GM12878 (cell line): ENCODE results near the gene NHEJ1.
A peak's percentile ranks its signal among the peaks of the same experiment; 100 is the strongest.

Source experiments
- BRCA1 ChIP-seq: IDR thresholded peaks from 2 replicates; pipeline ENCODE4 v1.6.1; 2011; ENCODE audit warnings: low read depth, low read length, improper control_type of control experiment
- CTCF ChIP-seq, 3 experiments: IDR thresholded peaks in 2 of 3; conservative IDR thresholded peaks in 1 of 3; 2 replicates each; pipeline ENCODE4 v1.5.1; 2011; ENCODE audit warnings: low read depth in 3 of 3, low read length in 3 of 3, mild to moderate bottlenecking in 3 of 3, control low read depth in 2 of 3, moderate library complexity in 2 of 3, inconsistent platforms in 1 of 3, mixed read lengths in 1 of 3; ENCODE audit not compliant: control insufficient read depth in 2 of 3, insufficient read depth in 1 of 3; ENCODE audit errors: extremely low read depth in 1 of 3
- MYC ChIP-seq: IDR thresholded peaks from 2 replicates; pipeline ENCODE4 v1.6.1; 2011; ENCODE audit warnings: mild to moderate bottlenecking, low read length, moderate library complexity, inconsistent platforms; ENCODE audit not compliant: insufficient read depth, insufficient replicate concordance, insufficient read length, severe bottlenecking
- POLR2A ChIP-seq: IDR thresholded peaks from 2 replicates; pipeline ENCODE4 v1.6.1; 2011; ENCODE audit warnings: low read depth, mild to moderate bottlenecking, low read length
- POLR2AphosphoS2 ChIP-seq: IDR thresholded peaks from 2 replicates; pipeline ENCODE4 v1.6.1; 2011; ENCODE audit warnings: low read depth, mild to moderate bottlenecking, low read length, improper control_type of control experiment, moderate library complexity
- RFX5 ChIP-seq: IDR thresholded peaks from 2 replicates; pipeline ENCODE4 v1.6.1; 2011; ENCODE audit warnings: low read depth, low read length, improper control_type of control experiment
- ZBTB33 ChIP-seq: fragments of 450-650 bp; IDR thresholded peaks from 2 replicates; pipeline ENCODE4 v1.6.1; 2017; ENCODE audit warnings: mild to moderate bottlenecking
- ZNF274 ChIP-seq: IDR thresholded peaks from one replicate; pipeline ENCODE4 v1.8.0; 2011; ENCODE audit not compliant: insufficient read length, insufficient read depth

DNA sequence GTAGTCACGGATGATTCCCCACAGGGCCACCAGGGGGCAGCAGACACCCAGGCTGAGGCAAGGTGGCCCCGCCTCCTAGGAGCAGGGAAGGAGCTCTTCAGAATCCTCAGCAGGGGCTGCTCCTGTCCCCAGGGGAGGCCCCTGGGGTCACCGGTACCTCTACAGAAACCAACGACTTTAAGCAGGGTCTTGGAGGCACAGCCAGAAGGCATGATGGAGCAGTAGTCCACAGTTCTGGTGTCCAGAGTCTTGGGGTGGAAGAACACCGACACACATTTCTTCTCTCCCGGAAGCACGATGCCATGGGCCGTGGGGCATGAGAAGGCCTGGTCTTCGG is 130.8 kb downstream of the NHEJ1 start:
- peak; percentile 92 to 98 (median 93) for TF ChIP-seq CTCF (IDR thresholded peaks at IDR 0.05 in 2 of 3, conservative IDR thresholded peaks at IDR 0.05 in 1 of 3; ENCODE audit: control insufficient read depth in 2 of 3, extremely low read depth in 1 of 3, insufficient read depth in 1 of 3, low read depth in 3 of 3, low read length in 3 of 3)
- no peak for TF ChIP-seq BRCA1
- no peak for TF ChIP-seq ZBTB33
- TF ChIP-seq MYC = no peak
- TF ChIP-seq POLR2A = no peak
- TF ChIP-seq ZNF274 = no peak
- no peak for TF ChIP-seq RFX5
- TF ChIP-seq POLR2AphosphoS2 = no peak
